HUES6 (cell line): ENCODE measurements around the gene SPATA45.

ENCODE experiments used
- H3K27ac ChIP-seq: 2 replicates; pipeline ENCODE4 v1.7.0; 2013; ENCODE audit warnings: low read depth, mild to moderate bottlenecking, low read length, inconsistent platforms
- H3K27me3 ChIP-seq: 2 replicates; pipeline ENCODE4 v1.6.1; 2013; ENCODE audit warnings: low read length; ENCODE audit not compliant: control insufficient read depth, insufficient read depth
- H3K36me3 ChIP-seq: 2 replicates; pipeline ENCODE4 v1.6.1; 2013; ENCODE audit warnings: low read length; ENCODE audit not compliant: control insufficient read depth, insufficient read depth
- H3K4me1 ChIP-seq: 2 replicates; pipeline ENCODE4 v1.6.1; 2013; ENCODE audit warnings: low read length; ENCODE audit not compliant: control insufficient read depth, insufficient read depth
- H3K4me3 ChIP-seq: 2 replicates; pipeline ENCODE4 v1.5.1; 2013; ENCODE audit warnings: low read depth, low read length
- H3K9ac ChIP-seq: one replicate; pipeline ENCODE4 v1.6.1; 2013; ENCODE audit warnings: mild to moderate bottlenecking, low read length
- H3K9me3 ChIP-seq: 2 replicates; pipeline ENCODE4 v1.6.1; 2013; ENCODE audit warnings: low read depth, low read length; ENCODE audit not compliant: control insufficient read depth, insufficient read depth

The SPATA45 gene

DNA sequence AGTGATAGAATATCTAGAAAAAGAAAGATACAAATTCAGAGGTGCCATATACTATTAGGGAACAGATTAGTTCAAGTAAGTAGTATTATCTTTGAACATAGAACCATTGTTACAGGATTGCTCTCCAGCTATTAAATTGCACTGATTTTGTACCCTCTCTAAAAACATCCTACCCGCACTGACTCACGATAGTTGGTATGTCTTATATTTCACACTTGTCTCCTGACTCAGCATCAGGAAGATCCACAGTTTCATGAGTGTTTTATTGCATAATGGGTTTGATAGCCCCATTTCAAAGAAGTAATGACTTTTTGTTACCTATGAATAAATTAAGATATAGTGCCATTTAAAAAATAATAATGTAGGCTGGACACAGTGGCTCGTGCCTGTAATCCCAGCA is 49.8 kb downstream of the SPATA45 start:
- Histone ChIP-seq H3K27me3 (no peaks in the 10 kb centered on the region), H3K4me3 (no peak overlapping the region), H3K4me1 (0 out of 2 replicates have a peak, but pooled peaks cover 2% of the 10 kb centered on the region), H3K27ac (no peak overlapping the region), H3K9ac (no peak overlapping the region), H3K9me3 (no peaks in the 10 kb centered on the region), H3K36me3 (peaks cover 41% of the 10 kb centered on the region)

DNA sequence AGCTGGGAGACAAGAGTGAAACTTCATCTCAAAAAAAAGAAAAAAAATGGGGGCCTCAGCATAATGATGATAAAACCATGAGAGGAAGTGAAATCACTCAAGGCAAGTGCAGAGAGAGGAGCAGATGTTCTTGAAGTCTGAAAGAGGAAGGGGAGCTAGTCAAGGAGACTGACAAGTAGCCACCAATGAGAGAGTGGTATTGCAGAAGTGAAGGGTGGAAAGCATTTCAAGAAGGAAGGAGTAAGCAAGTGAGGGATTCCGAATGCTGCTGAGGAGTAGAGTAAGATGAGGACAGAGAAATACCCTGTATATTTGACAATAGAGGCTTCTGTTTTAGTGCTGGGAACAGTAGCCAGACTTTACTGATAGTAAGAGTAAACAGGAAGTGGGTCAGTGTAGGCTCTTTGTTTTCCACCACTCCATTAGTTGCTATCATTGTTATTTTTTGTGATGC is 52.9 kb downstream of the SPATA45 start:
- Histone ChIP-seq H3K4me3 (no peak overlapping the region), H3K27me3 (no peaks in the 10 kb centered on the region), H3K9ac (no peak overlapping the region), H3K4me1 (0 out of 2 replicates have a peak, but pooled peaks cover 4% of the 10 kb centered on the region), H3K27ac (no peak overlapping the region), H3K9me3 (no peaks in the 10 kb centered on the region), H3K36me3 (peaks cover 26% of the 10 kb centered on the region)

DNA sequence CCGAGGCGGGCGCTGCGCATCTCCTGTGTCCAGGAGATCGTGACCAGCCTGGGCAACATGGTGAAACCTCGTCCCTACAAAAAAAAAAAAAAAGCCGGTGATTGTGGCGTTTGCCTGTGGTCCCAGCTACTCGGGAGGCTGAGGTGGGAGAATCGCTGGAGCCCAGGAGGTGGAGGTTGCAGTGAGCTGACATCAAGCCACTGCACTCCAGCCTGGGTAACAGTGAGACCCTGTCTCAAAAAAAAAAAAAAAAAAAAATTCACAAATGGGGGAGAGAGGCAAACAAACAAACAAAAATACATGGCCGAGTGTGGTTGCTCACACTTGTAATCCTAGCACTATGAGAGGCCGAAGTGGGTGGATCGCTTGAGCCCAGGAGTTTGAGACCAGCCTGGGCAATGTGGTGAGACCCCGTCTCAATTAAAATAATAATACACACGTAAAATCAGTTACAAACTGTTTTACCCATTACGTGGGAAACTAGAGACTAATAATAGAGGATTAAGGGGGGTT is 55.0 kb downstream of the SPATA45 start:
- no peaks in the 10 kb centered on the region for H3K9me3 ChIP-seq
- peak overlapping the region; percentile 88 for H3K4me3 ChIP-seq
- peaks cover 12% of the 10 kb centered on the region for H3K36me3 ChIP-seq
- no peaks in the 10 kb centered on the region for H3K27me3 ChIP-seq
- peak overlapping the region; percentile 10; the same call in 1 of the 2 replicates for H3K27ac ChIP-seq
- peak overlapping the region; percentile 89 for H3K9ac ChIP-seq
- 0 out of 2 replicates have a peak, but pooled peaks cover 4% of the 10 kb centered on the region for H3K4me1 ChIP-seq

DNA sequence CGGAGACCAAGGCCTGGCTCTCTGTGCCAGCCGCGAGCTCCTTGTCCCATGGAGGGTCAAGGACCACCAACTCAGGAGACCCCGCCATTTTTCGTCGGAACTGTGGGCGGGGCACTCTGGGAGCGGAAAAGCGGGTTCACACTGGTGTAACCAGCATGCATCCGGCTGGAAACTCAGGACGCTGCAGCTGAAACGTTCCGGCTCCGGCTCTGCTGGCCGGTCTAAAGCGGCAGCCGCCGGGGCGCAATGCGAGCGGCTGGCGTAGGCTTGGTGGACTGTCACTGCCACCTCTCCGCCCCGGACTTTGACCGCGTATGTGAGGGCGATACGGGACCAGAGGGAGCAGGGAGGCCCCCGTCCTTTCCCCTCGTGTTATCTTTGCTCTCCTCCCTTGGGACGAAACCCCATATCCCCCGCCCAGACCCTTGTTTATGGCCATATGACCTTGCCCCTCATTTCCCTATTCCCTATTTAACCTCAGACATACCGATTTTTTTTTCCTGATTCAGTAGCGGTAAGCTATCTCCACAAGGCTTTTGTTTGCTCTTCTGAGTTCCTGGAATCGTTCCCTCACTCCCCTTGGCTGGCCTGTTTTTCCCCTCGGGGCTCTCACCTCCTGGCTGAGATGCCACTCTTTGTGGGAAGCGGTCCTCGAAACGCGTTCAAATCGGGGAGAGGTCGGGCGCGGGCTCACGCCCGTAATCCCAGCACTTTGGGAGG is 55.6 kb downstream of the SPATA45 start, which contains the start of the genes NSL1 and TATDN3:
Gene NSL1, minus strand, starts transcription at position 102 of the 720 bp plus-strand sequence. Its CDS starts 14 bp downstream, at position 88.
Gene TATDN3, plus strand, starts transcription at position 219 of the 720 bp plus-strand sequence. Its CDS starts 28 bp downstream, at position 247.
- Histone ChIP-seq H3K27me3 (no peaks in the 10 kb centered on the region), H3K36me3 (peaks cover 12% of the 10 kb centered on the region), H3K9ac (peak within 1 kb of the TSS; percentile 89), H3K4me1 (0 out of 2 replicates have a peak, but pooled peaks cover 4% of the 10 kb centered on the region), H3K27ac (peak within 1 kb of the TSS; percentile 81), H3K9me3 (no peaks in the 10 kb centered on the region), H3K4me3 (peak within 1 kb of the TSS; percentile 88)

DNA sequence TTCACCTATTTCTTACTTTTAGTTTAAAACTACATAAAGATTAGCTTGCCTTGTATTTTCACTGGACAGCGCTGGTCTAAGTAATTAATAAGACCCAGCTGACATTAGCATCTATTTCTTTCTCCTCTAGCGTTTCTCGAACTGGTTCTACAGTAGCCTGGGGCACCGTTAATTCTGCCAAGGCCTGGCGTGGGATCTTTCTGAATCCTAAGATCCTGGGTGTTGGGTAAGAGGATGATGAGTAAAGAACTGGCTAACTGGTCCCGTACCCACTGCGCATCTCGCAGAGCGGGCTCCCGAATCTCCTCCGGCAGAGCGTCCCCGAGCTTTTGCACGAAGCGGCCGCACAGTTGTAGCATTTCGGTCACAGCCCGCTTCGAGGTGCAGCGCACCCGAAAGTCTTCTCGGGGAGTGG is 56.2 kb downstream of the SPATA45 start:
- Histone ChIP-seq H3K4me3 (peak overlapping the region; percentile 88), H3K36me3 (peaks cover 13% of the 10 kb centered on the region), H3K9me3 (no peaks in the 10 kb centered on the region), H3K4me1 (0 out of 2 replicates have a peak, but pooled peaks cover 4% of the 10 kb centered on the region), H3K27ac (peak overlapping the region; percentile 81), H3K27me3 (no peaks in the 10 kb centered on the region), H3K9ac (peak overlapping the region; percentile 89)

DNA sequence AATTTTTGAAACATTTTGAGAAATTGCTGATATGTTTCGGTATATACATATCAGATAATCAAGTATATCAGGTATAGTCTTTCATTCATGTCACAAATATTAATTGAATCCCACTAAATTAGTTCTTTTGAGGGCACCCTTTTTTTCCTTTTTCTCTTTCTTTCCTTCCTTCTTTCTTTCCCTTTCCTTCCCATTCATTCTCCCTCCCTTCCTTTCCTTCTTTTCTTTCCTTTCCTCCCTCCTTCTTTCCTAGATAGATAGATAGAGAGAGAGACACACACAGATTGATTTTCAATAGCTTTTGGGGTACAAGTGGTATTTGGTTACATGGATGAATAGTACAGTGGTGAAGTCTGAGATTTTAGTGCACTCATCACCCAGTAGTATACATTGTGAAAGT is 61.6 kb downstream of the SPATA45 start:
- Histone ChIP-seq H3K36me3 (peaks cover 66% of the 10 kb centered on the region), H3K4me1 (no peaks in the 10 kb centered on the region), H3K27ac (no peak overlapping the region), H3K9ac (no peak overlapping the region), H3K27me3 (no peaks in the 10 kb centered on the region), H3K9me3 (0 out of 2 replicates have a peak, but pooled peaks cover 2% of the 10 kb centered on the region), H3K4me3 (no peak overlapping the region)

DNA sequence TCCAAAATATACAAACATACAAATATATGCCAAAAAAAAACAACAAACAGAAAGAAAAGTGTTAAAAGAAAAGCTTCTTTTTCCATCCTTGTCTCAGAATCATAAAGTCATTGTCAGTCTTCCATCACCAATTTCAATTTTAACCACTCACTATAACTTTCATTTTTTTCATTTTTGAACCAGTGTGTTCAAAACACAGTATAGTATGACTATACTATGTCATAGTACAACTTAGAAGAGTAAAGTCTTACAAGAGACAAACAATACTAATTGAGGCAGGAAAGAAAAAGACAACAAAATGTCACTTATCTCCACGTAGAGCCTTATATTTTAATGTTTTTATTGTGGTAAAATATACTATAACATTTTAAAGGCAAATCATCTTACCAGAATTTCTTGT is 63.5 kb downstream of the SPATA45 start:
- H3K27me3 ChIP-seq: no peaks in the 10 kb centered on the region
- no peak overlapping the region for H3K27ac ChIP-seq
- 0 out of 2 replicates have a peak, but pooled peaks cover 2% of the 10 kb centered on the region for H3K9me3 ChIP-seq
- peaks cover 71% of the 10 kb centered on the region for H3K36me3 ChIP-seq
- no peak overlapping the region for H3K9ac ChIP-seq
- H3K4me1 ChIP-seq: no peaks in the 10 kb centered on the region
- no peak overlapping the region for H3K4me3 ChIP-seq

DNA sequence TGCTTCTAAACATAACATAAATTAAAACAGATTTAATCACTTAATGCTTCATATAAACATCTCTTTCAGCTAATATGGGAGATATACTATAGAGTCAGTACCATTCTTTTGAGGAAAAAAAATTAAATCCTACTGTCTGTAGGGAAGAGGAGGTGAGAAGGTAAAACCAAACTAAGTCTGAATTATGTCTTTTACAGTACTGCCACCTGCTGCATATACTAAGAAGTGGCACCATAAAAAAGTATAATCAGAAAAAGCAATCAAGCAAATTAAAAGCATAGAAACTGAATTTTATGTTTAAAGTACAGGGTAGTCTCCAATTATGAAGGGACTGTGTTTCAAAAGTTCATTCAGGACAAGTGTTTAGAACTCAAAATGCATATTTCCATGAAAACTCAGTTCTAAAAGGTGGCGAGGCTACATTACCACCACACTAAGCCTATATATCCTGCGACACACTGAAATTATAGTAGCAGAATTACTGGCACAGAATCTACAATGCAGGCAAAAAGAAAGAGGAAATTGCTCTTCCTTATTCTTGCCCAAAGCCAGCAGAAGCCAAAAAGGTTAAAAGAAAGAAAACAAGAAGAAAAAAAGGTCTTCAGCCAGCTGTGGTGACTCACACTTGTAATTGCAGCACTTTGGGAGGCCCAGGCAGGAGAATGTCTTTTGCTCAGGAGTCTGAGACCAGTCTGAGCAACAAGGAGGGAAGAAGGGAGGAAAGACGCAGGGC is 64.9 kb downstream of the SPATA45 start:
- Histone ChIP-seq H3K9me3 (0 out of 2 replicates have a peak, but pooled peaks cover 7% of the 10 kb centered on the region), H3K27ac (no peak overlapping the region), H3K4me1 (no peaks in the 10 kb centered on the region), H3K9ac (no peak overlapping the region), H3K27me3 (no peaks in the 10 kb centered on the region), H3K36me3 (peaks cover 78% of the 10 kb centered on the region), H3K4me3 (no peak overlapping the region)

DNA sequence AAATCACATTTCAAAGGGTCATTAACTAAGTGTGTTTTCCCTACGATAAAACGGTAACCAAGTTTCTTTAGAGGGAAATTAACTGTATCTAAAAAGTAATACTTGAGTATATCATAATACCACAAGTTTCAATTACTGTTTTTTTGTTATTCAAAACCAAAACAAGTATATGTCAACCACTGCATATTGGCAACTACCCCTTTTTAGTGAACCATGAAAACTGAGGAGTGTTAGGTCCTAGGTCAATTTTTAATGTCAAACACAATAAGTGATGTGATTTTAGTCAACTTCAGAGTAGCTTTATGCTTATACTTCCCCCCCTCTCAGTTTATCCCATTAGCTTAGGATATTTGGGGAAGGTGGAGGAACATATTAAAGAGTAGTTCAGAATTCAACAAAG is 66.2 kb downstream of the SPATA45 start:
- H3K4me3 ChIP-seq: no peak overlapping the region
- H3K36me3 ChIP-seq: peaks cover 73% of the 10 kb centered on the region
- H3K4me1 ChIP-seq: no peaks in the 10 kb centered on the region
- H3K27me3 ChIP-seq: no peaks in the 10 kb centered on the region
- no peak overlapping the region for H3K27ac ChIP-seq
- no peak overlapping the region for H3K9ac ChIP-seq
- H3K9me3 ChIP-seq: 0 out of 2 replicates have a peak, but pooled peaks cover 7% of the 10 kb centered on the region

DNA sequence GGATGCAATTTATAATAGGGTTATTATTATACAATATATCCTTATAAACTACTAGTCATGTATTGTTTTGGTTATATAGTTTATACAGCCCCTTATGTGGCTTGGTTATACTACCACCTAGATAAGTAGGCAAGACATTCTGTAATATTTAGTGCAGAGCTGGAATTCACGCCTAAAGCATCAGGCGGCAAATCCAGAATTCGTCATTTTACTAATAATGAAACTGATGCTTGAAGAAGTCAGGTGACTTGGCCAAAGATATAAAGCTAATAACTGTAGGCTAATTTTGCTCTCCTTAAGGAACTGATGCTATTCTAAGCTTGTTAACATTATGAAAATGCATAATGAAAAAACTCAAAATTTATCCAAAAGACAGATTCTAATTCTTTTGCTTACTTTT is 66.7 kb downstream of the SPATA45 start:
- Histone ChIP-seq H3K9ac (no peak overlapping the region), H3K27ac (no peak overlapping the region), H3K9me3 (0 out of 2 replicates have a peak, but pooled peaks cover 7% of the 10 kb centered on the region), H3K36me3 (peaks cover 69% of the 10 kb centered on the region), H3K4me1 (no peaks in the 10 kb centered on the region), H3K4me3 (no peak overlapping the region), H3K27me3 (no peaks in the 10 kb centered on the region)
